Measurements from ENCODE around the gene RER1. TPM values are rescaled to one million over a fixed set of nuclear protein-coding genes. Genes with fewer than 3 reads are reported as not detected.

Gene RER1
- total RNA-seq, 2 donors from 2014 or later, result 38.8 to 47.2 TPM

GRCh38 chr1:2417083-2417832 is 25.6 kb downstream of the RER1 start:
- H3K27me3 ChIP-seq, result no peaks in the 10 kb centered on the region
- H3K4me3 ChIP-seq, result no peak overlapping the region
- peaks cover 0 to under 1% of the 10 kb centered on the region in 2 donors for H3K9me3 ChIP-seq
- H3K4me1 ChIP-seq, result peaks cover 0 to 18% of the 10 kb centered on the region in 2 donors
- no peak for DNase-seq (ENCODE audit: low spot score)
- TF ChIP-seq, protein P1, sequence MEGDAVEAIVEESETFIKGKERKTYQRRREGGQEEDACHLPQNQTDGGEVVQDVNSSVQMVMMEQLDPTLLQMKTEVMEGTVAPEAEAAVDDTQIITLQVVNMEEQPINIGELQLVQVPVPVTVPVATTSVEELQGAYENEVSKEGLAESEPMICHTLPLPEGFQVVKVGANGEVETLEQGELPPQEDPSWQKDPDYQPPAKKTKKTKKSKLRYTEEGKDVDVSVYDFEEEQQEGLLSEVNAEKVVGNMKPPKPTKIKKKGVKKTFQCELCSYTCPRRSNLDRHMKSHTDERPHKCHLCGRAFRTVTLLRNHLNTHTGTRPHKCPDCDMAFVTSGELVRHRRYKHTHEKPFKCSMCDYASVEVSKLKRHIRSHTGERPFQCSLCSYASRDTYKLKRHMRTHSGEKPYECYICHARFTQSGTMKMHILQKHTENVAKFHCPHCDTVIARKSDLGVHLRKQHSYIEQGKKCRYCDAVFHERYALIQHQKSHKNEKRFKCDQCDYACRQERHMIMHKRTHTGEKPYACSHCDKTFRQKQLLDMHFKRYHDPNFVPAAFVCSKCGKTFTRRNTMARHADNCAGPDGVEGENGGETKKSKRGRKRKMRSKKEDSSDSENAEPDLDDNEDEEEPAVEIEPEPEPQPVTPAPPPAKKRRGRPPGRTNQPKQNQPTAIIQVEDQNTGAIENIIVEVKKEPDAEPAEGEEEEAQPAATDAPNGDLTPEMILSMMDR (IDR thresholded peaks at IDR 0.05), result no peak
- H3K27ac ChIP-seq, result no peak overlapping the region
- no peaks in the 10 kb centered on the region for H3K36me3 ChIP-seq

DNA sequence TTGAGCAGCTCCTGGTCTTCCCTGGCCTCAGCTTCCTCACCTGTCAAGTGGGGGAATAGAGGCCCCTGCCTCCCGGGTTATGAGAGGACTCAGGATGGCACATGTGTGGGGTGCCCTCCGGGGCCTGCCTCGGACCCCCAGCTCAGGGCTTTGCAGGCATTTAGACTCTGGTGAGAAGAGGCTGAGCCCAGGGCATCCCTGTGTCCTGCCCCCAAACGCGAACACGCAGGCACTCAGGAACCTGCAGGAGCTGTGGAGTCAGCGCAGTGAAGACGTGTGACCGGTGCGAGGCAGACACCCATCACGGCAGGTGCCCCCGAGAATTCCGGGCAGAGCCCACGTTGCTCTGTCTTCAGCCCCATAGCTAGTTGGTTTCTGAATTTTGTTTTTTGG is 26.2 kb downstream of the RER1 start:
- H3K4me3 ChIP-seq, result no peak overlapping the region
- no peaks in the 10 kb centered on the region for H3K27me3 ChIP-seq
- no peaks in the 10 kb centered on the region for H3K36me3 ChIP-seq
- H3K9me3 ChIP-seq, result peaks cover 0 to 6% of the 10 kb centered on the region in 2 donors
- TF ChIP-seq, protein P1 (IDR thresholded peaks at IDR 0.05), result no peak
- no peak overlapping the region for H3K27ac ChIP-seq
- DNase-seq (ENCODE audit: low spot score), result no peak
- H3K4me1 ChIP-seq, result peaks cover 0 to 18% of the 10 kb centered on the region in 2 donors

- DNase-seq (ENCODE audit: low spot score), result no peak
- no peaks in the 10 kb centered on the region for H3K27me3 ChIP-seq
Measured at GRCh38 chr1:2418791-2419320, 27.2 kb downstream of the RER1 start.

GRCh38 chr1:2419416-2419815 is 27.8 kb downstream of the RER1 start:
- H3K27ac ChIP-seq, result no peak overlapping the region
- TF ChIP-seq, protein P1 (IDR thresholded peaks at IDR 0.05), result no peak
- H3K4me1 ChIP-seq, result peaks cover 0 to 2% of the 10 kb centered on the region in 2 donors
- no peak for DNase-seq (ENCODE audit: low spot score)
- H3K36me3 ChIP-seq, result no peaks in the 10 kb centered on the region
- peaks cover 0 to 17% of the 10 kb centered on the region in 2 donors for H3K9me3 ChIP-seq
- no peak overlapping the region for H3K4me3 ChIP-seq
- H3K27me3 ChIP-seq, result no peaks in the 10 kb centered on the region

More at GRCh38 chr1:2418791-2419320, 27.2 kb downstream of the RER1 start:
- peaks cover 0 to 16% of the 10 kb centered on the region in 2 donors for H3K9me3 ChIP-seq
- H3K36me3 ChIP-seq, result no peaks in the 10 kb centered on the region
- no peak overlapping the region for H3K4me3 ChIP-seq
- H3K27ac ChIP-seq, result no peak overlapping the region
- TF ChIP-seq, protein P1 (IDR thresholded peaks at IDR 0.05), result no peak
- H3K4me1 ChIP-seq, result peaks cover 0 to 8% of the 10 kb centered on the region in 2 donors

GRCh38 chr1:2422523-2422922 is 30.9 kb downstream of the RER1 start:
- TF ChIP-seq, protein P1 (IDR thresholded peaks at IDR 0.05), result no peak
- no peak overlapping the region for H3K4me3 ChIP-seq
- peaks cover 0 to 17% of the 10 kb centered on the region in 2 donors for H3K9me3 ChIP-seq
- H3K27me3 ChIP-seq, result no peaks in the 10 kb centered on the region
- H3K27ac ChIP-seq, result no peak overlapping the region
- H3K36me3 ChIP-seq, result no peaks in the 10 kb centered on the region
- DNase-seq (ENCODE audit: low spot score), result no peak
- H3K4me1 ChIP-seq, result no peaks in the 10 kb centered on the region
